Glutamatergic neuron (in vitro differentiated cells): ENCODE data around the gene TMEM184A. TPM values are rescaled to one million over a fixed set of nuclear protein-coding genes. Genes with fewer than 3 reads are reported as not detected.
"Not testable (repeated sequence)": the region's sequence is repeated elsewhere in the genome, so short reads cannot be mapped to it uniquely, and the experiment has no call there.

Source experiments
- DNase-seq: peaks from one replicate; pipeline ENCODE4 v3.0.0; 2022
- H3K27ac Mint-ChIP-seq: one replicate; pipeline ENCODE4 v1.8.0; 2020; ENCODE audit warnings: mild to moderate bottlenecking, mixed read lengths, inconsistent platforms; ENCODE audit not compliant: unreplicated experiment
- H3K27me3 Mint-ChIP-seq: one replicate; pipeline ENCODE4 v1.8.0; 2020; ENCODE audit warnings: mild to moderate bottlenecking, moderate library complexity, mixed read lengths, inconsistent platforms; ENCODE audit not compliant: unreplicated experiment
- H3K36me3 Mint-ChIP-seq: one replicate; pipeline ENCODE4 v1.8.0; 2020; ENCODE audit warnings: mild to moderate bottlenecking, mixed read lengths, inconsistent platforms; ENCODE audit not compliant: unreplicated experiment
- H3K4me1 Mint-ChIP-seq: one replicate; pipeline ENCODE4 v1.8.0; 2020; ENCODE audit warnings: mild to moderate bottlenecking, low read depth, mixed read lengths, inconsistent platforms; ENCODE audit not compliant: unreplicated experiment
- H3K4me3 Mint-ChIP-seq: one replicate; pipeline ENCODE4 v1.8.0; 2020; ENCODE audit warnings: mild to moderate bottlenecking, mixed read lengths, inconsistent platforms; ENCODE audit not compliant: unreplicated experiment
- H3K9me3 Mint-ChIP-seq: one replicate; pipeline ENCODE4 v1.8.0; 2020; ENCODE audit warnings: mild to moderate bottlenecking, moderate library complexity, mixed read lengths, inconsistent platforms; ENCODE audit not compliant: unreplicated experiment
- total RNA-seq: library from RNA; stranded (reverse); fragmentation: NEBNext Ultra II Directional; extraction: Animal tissue kit (Norgen Biotek cat#: 25700); gene quantifications from one replicate; pipeline ENCODE4 v1.2.1, GENCODE V29; 2021; ENCODE audit not compliant: unreplicated experiment
- TF ChIP-seq, protein P1 (sequence below): fragments of 200-600 bp; sonication (generic); IDR thresholded peaks from one replicate; pipeline ENCODE4 v1.5.0; 2021; ENCODE audit not compliant: partially characterized antibody, unreplicated experiment

The TMEM184A gene
- total RNA-seq, 1 donor from 2014 or later, result 20.7 TPM

DNA sequence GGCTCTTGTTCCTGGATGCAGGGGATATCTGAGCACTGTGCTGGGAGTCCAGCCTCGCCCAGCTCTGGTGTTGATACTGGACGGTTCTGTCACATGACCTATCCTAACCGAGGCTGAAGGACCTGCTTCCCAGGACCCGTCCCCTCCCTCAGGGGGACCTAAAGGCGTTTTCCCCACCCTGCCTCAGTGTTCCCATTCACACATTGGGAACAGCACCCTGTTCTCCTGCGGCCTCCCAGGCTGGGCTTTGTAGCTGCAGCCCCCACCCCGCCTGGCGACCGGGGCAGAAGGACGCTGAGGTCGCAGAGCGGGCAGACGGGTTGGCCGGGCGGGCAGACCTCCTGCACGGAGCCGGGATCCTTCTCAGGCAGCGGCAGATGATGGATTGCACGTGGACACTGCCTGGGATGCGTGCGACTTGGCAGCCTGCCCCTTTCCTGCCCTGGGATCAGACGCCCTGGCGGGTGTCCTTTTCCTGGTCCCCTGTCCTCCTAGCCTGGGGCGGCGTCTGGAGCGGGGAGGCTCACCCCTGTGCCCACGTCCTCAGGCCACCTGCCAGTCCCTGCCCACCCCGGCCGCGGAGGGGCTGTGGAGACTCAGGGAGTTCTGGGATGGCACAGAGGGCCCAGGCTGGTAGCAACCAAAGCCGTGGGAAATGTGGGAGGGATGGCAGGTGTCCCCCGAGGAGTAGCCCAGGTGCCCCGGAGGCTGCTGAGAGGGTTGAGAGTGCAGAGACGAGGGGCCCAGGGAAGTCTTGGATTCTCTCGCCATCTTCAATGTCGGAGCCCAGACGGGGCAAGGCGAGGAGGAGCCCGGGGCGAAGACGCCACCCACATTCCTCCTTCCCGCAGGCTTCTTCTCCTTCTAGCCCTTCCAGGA lies 31.1 kb upstream of the TMEM184A start:
- H3K27me3 Mint-ChIP-seq, result peaks cover 10% of the 10 kb centered on the region

DNA sequence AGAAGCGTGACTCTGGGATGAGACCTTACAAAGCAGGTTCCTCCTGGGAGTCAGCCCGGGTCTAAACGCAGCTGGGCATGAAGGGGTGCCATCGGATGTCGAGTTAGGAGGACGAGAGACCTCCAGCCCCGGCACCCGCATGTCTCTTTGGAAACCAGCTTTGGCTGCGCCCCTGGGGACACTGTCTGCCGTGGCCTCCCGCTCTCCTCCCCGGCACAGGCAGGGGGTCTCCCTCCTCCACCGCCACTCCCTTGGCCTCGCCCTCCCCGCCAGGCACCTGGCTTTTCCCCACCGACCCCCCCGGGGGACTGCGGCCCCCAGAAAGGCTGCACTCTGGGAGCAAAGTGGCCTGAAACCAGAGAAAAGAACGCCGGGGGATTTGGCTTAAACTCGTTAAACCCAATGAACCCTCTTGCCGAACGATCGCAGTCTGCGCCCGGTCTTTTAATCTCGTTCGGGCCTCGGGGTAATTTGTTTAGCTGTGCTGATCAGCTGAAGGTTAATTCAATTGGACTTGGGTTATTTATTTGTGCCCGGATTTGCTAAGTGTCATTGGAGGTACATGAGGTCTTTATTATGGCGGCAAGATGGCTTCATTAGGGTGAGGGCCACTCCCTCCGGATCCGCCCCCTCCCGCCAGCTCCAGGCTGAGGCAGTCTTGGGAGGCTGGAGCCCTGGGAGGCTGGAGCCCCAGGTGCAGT lies 30.3 kb upstream of the TMEM184A start:
- Mint-ChIP-seq H3K27ac (peak overlapping the region; percentile 20), H3K4me3 (no peak overlapping the region), H3K36me3 (peaks cover 4% of the 10 kb centered on the region), H3K4me1 (peaks cover 13% of the 10 kb centered on the region), H3K9me3 (peaks cover 4% of the 10 kb centered on the region), H3K27me3 (peaks cover 7% of the 10 kb centered on the region)
- TF ChIP-seq, protein P1, sequence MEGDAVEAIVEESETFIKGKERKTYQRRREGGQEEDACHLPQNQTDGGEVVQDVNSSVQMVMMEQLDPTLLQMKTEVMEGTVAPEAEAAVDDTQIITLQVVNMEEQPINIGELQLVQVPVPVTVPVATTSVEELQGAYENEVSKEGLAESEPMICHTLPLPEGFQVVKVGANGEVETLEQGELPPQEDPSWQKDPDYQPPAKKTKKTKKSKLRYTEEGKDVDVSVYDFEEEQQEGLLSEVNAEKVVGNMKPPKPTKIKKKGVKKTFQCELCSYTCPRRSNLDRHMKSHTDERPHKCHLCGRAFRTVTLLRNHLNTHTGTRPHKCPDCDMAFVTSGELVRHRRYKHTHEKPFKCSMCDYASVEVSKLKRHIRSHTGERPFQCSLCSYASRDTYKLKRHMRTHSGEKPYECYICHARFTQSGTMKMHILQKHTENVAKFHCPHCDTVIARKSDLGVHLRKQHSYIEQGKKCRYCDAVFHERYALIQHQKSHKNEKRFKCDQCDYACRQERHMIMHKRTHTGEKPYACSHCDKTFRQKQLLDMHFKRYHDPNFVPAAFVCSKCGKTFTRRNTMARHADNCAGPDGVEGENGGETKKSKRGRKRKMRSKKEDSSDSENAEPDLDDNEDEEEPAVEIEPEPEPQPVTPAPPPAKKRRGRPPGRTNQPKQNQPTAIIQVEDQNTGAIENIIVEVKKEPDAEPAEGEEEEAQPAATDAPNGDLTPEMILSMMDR, result no peak
- DNase-seq, result peak; percentile 47

More for the DNA sequence above, 31.1 kb upstream of the TMEM184A start:
- no peak for DNase-seq
- TF ChIP-seq, protein P1, result no peak
- Mint-ChIP-seq H3K36me3 (peaks cover 4% of the 10 kb centered on the region), H3K4me1 (peaks cover 17% of the 10 kb centered on the region), H3K4me3 (no peak overlapping the region), H3K9me3 (peaks cover 4% of the 10 kb centered on the region), H3K27ac (no peak overlapping the region)

DNA sequence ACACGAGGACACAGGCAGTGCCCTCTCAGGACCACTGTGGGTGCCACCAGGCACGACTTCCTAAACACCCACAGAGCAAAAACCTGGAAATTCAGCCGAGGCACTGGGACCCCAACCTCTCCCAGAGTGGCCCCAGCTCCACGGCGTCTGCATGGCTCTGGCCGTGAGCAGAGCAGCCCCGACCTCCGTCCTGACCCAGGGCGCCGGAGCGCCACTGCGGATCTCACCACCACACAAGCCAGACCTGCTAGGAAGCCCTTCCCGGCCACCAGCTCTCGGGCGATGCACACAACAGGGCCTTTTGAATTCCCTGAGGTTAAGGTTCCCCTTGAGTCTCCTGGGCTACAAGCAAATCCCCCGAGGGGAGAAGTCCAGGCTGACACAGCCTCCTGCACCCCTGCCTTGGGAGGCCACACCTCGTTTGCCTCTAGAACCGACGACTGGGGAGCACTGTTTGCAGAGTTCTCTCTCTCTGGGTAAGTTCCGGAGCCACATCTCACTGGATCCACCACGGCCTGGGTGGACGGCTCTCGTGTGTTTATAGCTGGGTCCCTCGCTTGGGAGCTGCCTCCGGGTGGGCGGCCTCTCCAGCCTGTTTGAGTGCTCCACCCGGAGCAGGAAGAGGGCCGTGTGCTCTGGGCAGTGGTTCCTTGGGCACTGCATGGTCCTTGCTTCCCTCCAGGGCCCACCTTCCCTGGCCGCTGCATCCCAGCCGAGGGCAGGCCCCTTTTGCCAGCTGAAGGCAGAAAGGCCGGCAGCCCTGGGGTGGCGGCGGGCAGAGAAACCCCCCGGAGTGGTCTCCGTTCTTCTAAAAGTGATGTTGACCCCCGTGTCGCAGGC lies 29.4 kb upstream of the TMEM184A start:
- Mint-ChIP-seq H3K36me3 (peaks cover 4% of the 10 kb centered on the region), H3K9me3 (peaks cover 4% of the 10 kb centered on the region), H3K4me3 (no peak overlapping the region), H3K27me3 (peaks cover 7% of the 10 kb centered on the region), H3K4me1 (peaks cover 10% of the 10 kb centered on the region), H3K27ac (peak overlapping the region; percentile 62)
- TF ChIP-seq, protein P1, result no peak
- no peak for DNase-seq

DNA sequence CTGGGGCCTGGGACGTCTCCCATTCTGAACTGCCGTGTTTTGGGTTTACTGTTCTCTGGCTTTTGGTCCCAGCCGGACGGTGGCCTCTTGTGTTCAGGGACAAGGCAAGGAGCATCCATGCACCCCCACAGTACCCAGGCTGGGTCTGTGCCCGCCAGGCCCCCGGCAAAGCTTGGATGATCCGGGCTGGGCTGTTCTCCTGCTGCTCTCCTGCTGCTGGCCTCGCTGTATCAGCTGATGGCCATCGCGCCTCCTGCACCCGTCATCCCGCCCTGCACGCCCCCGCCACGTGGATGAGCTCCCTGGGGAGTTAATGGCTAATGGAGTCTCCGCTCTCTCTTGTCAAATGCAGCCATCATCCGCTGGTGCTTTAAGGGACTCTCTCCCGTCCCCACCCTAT lies 28.7 kb upstream of the TMEM184A start:
- Mint-ChIP-seq H3K27ac (peak overlapping the region; percentile 62), H3K27me3 (peaks cover 8% of the 10 kb centered on the region), H3K4me3 (no peak overlapping the region), H3K9me3 (peaks cover 5% of the 10 kb centered on the region), H3K4me1 (peaks cover 17% of the 10 kb centered on the region), H3K36me3 (peaks cover 4% of the 10 kb centered on the region)
- no peak for DNase-seq
- TF ChIP-seq, protein P1, result no peak

DNA sequence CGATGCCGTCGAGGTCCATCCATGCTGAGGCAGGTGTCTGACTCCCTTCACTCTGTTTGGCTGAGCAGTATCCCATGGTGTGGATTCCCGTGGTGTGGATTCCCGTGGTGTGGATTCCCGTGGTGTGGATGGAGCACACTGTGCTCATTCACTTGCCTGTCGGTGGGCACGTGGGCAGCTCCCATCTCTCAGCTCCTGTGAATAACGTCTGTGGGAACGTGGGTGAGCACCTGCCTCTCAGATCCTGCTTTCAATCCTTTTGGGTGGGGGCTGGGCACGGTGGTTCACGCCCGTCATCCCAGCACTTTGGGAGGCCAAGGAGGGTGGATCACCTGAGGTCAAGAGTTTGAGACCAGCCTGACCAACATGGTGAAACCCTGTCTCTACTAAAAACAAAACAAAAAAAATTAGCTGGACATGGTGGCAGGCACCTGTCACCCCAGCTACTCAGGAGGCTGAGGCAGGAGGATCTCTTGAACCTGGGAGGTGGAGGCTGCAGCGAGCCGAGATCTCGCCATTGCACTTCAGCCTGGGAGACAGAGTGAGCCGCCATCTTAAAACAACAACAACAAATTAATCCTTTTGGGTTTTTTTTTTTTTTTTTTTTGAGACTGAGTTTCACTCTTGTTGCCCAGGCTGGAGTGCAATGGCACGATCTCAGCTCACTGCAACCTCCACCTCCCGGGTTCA lies 27.4 kb upstream of the TMEM184A start:
- Mint-ChIP-seq H3K27me3 (peaks cover 14% of the 10 kb centered on the region), H3K4me1 (peaks cover 18% of the 10 kb centered on the region)
- DNase-seq, H3K36me3 Mint-ChIP-seq, H3K4me3 Mint-ChIP-seq, H3K9me3 Mint-ChIP-seq, H3K27ac Mint-ChIP-seq: not testable (repeated sequence)
